Stimulated activated naive CD4-positive, alpha-beta T cell treated with Interleukin-2 at 50 U/mL for 16 hours (primary cell): ENCODE data around the gene SLC2A13.
"Not testable (repeated sequence)": the region's sequence is repeated elsewhere in the genome, so short reads cannot be mapped to it uniquely, and the experiment has no call there.

Experiments
- DNase-seq: peaks from one replicate; lab custom pipeline; 2025; lab: John Stamatoyannopoulos, UW

Gene SLC2A13

GRCh38 chr12:39752482-39753137 is 353.3 kb downstream of the SLC2A13 start:
- DNase-seq = no peak

- not testable (repeated sequence) for DNase-seq
These were observed 359.7 kb downstream of the SLC2A13 start for GRCh38 chr12:39746151-39746550.

- DNase-seq = no peak
These were observed 362.2 kb downstream of the SLC2A13 start for GRCh38 chr12:39743655-39744054.

- no peak for DNase-seq
These were observed 369.5 kb downstream of the SLC2A13 start for GRCh38 chr12:39736406-39736805.

DNA sequence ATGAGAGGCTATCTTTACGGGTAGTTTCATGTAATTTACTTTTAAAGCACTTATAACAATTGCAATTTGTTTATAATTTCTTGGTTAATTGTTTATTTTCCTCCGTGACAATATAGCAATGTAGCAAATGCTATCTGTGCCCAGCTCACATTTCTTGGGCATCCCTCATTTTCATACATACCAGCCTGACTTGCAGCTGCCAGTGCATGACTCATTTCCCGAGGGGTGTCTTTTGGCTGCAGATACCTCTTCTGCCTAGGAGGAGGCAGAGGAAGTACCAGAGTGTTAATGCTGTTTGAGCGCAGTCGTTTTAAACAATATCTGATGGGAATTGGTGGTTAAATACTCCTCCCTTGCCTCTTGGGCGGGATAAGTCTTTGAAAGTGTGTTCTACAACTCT is 382.1 kb downstream of the SLC2A13 start:
- no peak for DNase-seq

GRCh38 chr12:39722504-39722903 is 383.4 kb downstream of the SLC2A13 start:
- no peak for DNase-seq

DNA sequence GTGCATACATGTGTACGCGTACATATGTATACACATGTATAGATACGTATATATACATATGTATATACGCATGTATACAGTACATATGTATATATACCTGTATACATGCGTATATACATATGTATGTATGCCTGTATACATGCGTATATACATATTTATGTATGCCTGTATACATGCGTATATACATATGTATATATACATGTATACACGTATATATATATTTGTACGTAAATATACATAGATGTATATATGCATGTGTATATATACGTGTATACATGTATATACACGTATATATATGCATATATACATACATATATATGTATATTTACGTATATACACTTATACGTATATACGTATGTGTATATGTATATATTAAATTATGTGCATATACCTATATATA is 392.3 kb downstream of the SLC2A13 start:
- DNase-seq = no peak

GRCh38 chr12:39712334-39712733 is 393.5 kb downstream of the SLC2A13 start:
- DNase-seq = no peak
